ENCODE measurements around the gene GRID1. TPM values are rescaled to one million over a fixed set of nuclear protein-coding genes. Genes with fewer than 3 reads are reported as not detected.
"Not testable (repeated sequence)": the region's sequence is repeated elsewhere in the genome, so short reads cannot be mapped to it uniquely, and the experiment has no call there.

Gene GRID1
- total RNA-seq, 1 experiment from 2014 or later, result 5.6 TPM

GRCh38 chr10:86099542-86100334 is 266.9 kb downstream of the GRID1 start:
- ATAC-seq, result no peak
- ChIA-PET POLR2A (no interaction called here), CTCF (interaction anchor here (1.1 to 1.2 kb wide), 3 partner anchors 7 to 217 kb away, joined by 3 to 4 read pairs (median 3); no protein-coding TSS in a partner anchor), RAD21 (ENCODE audit: low non-redundant PET in 1 of 2, low total read pairs in 2 of 2, uncharacterized antibody in 2 of 2, unreplicated experiment in 2 of 2) (no interaction called here)
- Histone ChIP-seq H4K20me1 (ENCODE audit: insufficient read depth) (no peaks in the 10 kb centered on the region), H3K27ac (ENCODE audit: low read depth, low read length) (no peak overlapping the region), H2AFZ (ENCODE audit: low read depth, low read length, poor library complexity, severe bottlenecking) (no peak overlapping the region), H3K9me3 (ENCODE audit: control insufficient read depth in 1 of 2, insufficient read depth in 1 of 2, low read depth in 1 of 2, low read length in 2 of 2) (no peaks in the 10 kb centered on the region), H3K27me3 (ENCODE audit: insufficient read depth, low read length) (no peaks in the 10 kb centered on the region), H3K4me2 (ENCODE audit: low read length) (no peak overlapping the region), H3K9ac (ENCODE audit: low read length) (no peak overlapping the region), H3K36me3 (ENCODE audit: control insufficient read depth in 1 of 2, insufficient read depth in 2 of 2, low read length in 2 of 2) (no peaks in the 10 kb centered on the region), H3K4me3 (replicated peaks in 1 of 2; ENCODE audit: low read depth in 1 of 2, low read length in 2 of 2) (no peak overlapping the region), H3K79me2 (ENCODE audit: insufficient read depth, low read length) (no peaks in the 10 kb centered on the region), H3K4me1 (ENCODE audit: control insufficient read depth in 1 of 2, insufficient read depth in 2 of 2, low read length in 2 of 2) (no peaks in the 10 kb centered on the region), H3K9me2 (ENCODE audit: insufficient read depth) (no peaks in the 10 kb centered on the region)
- no peak for DNase-seq (ENCODE audit: low read depth, low spot score)
- intact Hi-C loops (cut with micrococcal nuclease), result loop anchor here (1.0 kb wide), 1 partner anchor 278 kb away; no protein-coding TSS in a partner anchor
- TF ChIP-seq SP1 (IDR thresholded peaks at IDR 0.05; ENCODE audit: low read depth), result no peak
- no TSS peak for BruUV-seq (replicated peaks)

DNA sequence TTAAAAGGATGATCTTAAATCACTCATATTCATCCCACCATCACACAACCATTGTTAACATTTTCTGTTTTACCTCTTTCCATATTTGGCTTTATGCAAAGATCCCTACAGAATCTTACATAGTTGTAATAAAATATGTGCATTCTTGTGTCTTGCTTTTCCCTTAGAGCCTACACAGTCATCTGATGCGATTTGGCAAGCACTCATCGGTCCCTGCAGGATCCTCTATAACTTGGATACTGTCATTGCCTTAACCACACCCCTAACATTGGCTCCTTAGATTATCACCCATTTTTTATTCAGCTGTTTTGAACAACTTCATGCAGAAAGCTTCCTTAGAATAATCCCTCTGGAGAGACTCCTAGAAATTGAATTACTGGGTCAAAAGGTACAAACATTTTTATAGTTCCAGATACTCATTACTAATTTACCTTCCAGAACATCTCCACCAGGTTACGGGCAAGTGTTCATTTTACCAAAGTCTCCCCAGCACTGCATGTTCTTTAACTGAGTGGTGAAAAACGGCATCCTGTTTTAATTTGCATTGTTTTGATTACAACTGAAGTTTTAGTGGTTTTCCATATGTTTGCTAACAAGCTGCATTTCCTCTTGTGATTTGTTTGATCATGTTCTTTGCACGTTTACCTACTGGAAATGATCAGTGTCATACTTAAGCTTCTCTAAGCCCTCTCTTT is 268.3 kb downstream of the GRID1 start:
- TF ChIP-seq SP1 (IDR thresholded peaks at IDR 0.05; ENCODE audit: low read depth) (no peak), YY1 (IDR thresholded peaks at IDR 0.05; ENCODE audit: extremely low read depth, insufficient replicate concordance, low read depth, low read length) (no peak), CBX3 (IDR thresholded peaks at IDR 0.05; ENCODE audit: low read depth) (no peak)
- intact Hi-C loops (cut with micrococcal nuclease), result no loop called here
- H3K4me2 ChIP-seq (ENCODE audit: low read length), result no peak overlapping the region
- CTCF ChIA-PET, result no interaction called here
- H3K9me2 ChIP-seq (ENCODE audit: insufficient read depth), result no peaks in the 10 kb centered on the region
- no peaks in the 10 kb centered on the region for H3K4me1 ChIP-seq (ENCODE audit: control insufficient read depth in 1 of 2, insufficient read depth in 2 of 2, low read length in 2 of 2)
- RAD21 ChIA-PET (ENCODE audit: low non-redundant PET in 1 of 2, low total read pairs in 2 of 2, uncharacterized antibody in 2 of 2, unreplicated experiment in 2 of 2), result no interaction called here
- no peak overlapping the region for H3K27ac ChIP-seq (ENCODE audit: low read depth, low read length)
- no peak overlapping the region for H3K9ac ChIP-seq (ENCODE audit: low read length)
- POLR2A ChIA-PET, result no interaction called here
- no peak overlapping the region for H2AFZ ChIP-seq (ENCODE audit: low read depth, low read length, poor library complexity, severe bottlenecking)
- no peaks in the 10 kb centered on the region for H3K27me3 ChIP-seq (ENCODE audit: insufficient read depth, low read length)
- no peak overlapping the region for H3K4me3 ChIP-seq (replicated peaks in 1 of 2; ENCODE audit: low read depth in 1 of 2, low read length in 2 of 2)
- no TSS peak for BruUV-seq (replicated peaks)
- DNase-seq (ENCODE audit: low read depth, low spot score), result no peak
- no peak for ATAC-seq
- H4K20me1 ChIP-seq (ENCODE audit: insufficient read depth), result no peaks in the 10 kb centered on the region
- no peaks in the 10 kb centered on the region for H3K9me3 ChIP-seq (ENCODE audit: control insufficient read depth in 1 of 2, insufficient read depth in 1 of 2, low read depth in 1 of 2, low read length in 2 of 2)
- no peaks in the 10 kb centered on the region for H3K36me3 ChIP-seq (ENCODE audit: control insufficient read depth in 1 of 2, insufficient read depth in 2 of 2, low read length in 2 of 2)
- no peaks in the 10 kb centered on the region for H3K79me2 ChIP-seq (ENCODE audit: insufficient read depth, low read length)

- H4K20me1 ChIP-seq (ENCODE audit: insufficient read depth); BruUV-seq (replicated peaks); POLR2A ChIA-PET; H3K4me1 ChIP-seq (ENCODE audit: control insufficient read depth in 1 of 2, insufficient read depth in 2 of 2, low read length in 2 of 2); H2AFZ ChIP-seq (ENCODE audit: low read depth, low read length, poor library complexity, severe bottlenecking); H3K9ac ChIP-seq (ENCODE audit: low read length); H3K27ac ChIP-seq (ENCODE audit: low read depth, low read length); RAD21 ChIA-PET (ENCODE audit: low non-redundant PET in 1 of 2, low total read pairs in 2 of 2, uncharacterized antibody in 2 of 2, unreplicated experiment in 2 of 2); H3K79me2 ChIP-seq (ENCODE audit: insufficient read depth, low read length); ATAC-seq; intact Hi-C loops (cut with micrococcal nuclease); H3K9me2 ChIP-seq (ENCODE audit: insufficient read depth); DNase-seq (ENCODE audit: low read depth, low spot score); CTCF ChIA-PET; H3K9me3 ChIP-seq (ENCODE audit: control insufficient read depth in 1 of 2, insufficient read depth in 1 of 2, low read depth in 1 of 2, low read length in 2 of 2); H3K27me3 ChIP-seq (ENCODE audit: insufficient read depth, low read length); H3K4me2 ChIP-seq (ENCODE audit: low read length); H3K36me3 ChIP-seq (ENCODE audit: control insufficient read depth in 1 of 2, insufficient read depth in 2 of 2, low read length in 2 of 2); H3K4me3 ChIP-seq (replicated peaks in 1 of 2; ENCODE audit: low read depth in 1 of 2, low read length in 2 of 2): not testable (repeated sequence)
Measured at GRCh38 chr10:86095061-86095460, 271.5 kb downstream of the GRID1 start.

- H3K9me2 ChIP-seq (ENCODE audit: insufficient read depth); RAD21 ChIA-PET (ENCODE audit: low non-redundant PET in 1 of 2, low total read pairs in 2 of 2, uncharacterized antibody in 2 of 2, unreplicated experiment in 2 of 2); H3K4me3 ChIP-seq (replicated peaks in 1 of 2; ENCODE audit: low read depth in 1 of 2, low read length in 2 of 2); POLR2A ChIA-PET; BruUV-seq (replicated peaks); DNase-seq (ENCODE audit: low read depth, low spot score); H3K9ac ChIP-seq (ENCODE audit: low read length); H3K9me3 ChIP-seq (ENCODE audit: control insufficient read depth in 1 of 2, insufficient read depth in 1 of 2, low read depth in 1 of 2, low read length in 2 of 2); H3K4me2 ChIP-seq (ENCODE audit: low read length); H3K4me1 ChIP-seq (ENCODE audit: control insufficient read depth in 1 of 2, insufficient read depth in 2 of 2, low read length in 2 of 2); intact Hi-C loops (cut with micrococcal nuclease); H3K27ac ChIP-seq (ENCODE audit: low read depth, low read length); ATAC-seq; H3K27me3 ChIP-seq (ENCODE audit: insufficient read depth, low read length); H4K20me1 ChIP-seq (ENCODE audit: insufficient read depth); H3K79me2 ChIP-seq (ENCODE audit: insufficient read depth, low read length); H3K36me3 ChIP-seq (ENCODE audit: control insufficient read depth in 1 of 2, insufficient read depth in 2 of 2, low read length in 2 of 2); H2AFZ ChIP-seq (ENCODE audit: low read depth, low read length, poor library complexity, severe bottlenecking): not testable (repeated sequence)
- CTCF ChIA-PET, result interaction anchor here (1.3 kb wide), 1 partner anchor 8 kb away, joined by 4 read pairs; no protein-coding TSS in a partner anchor
Measured at GRCh38 chr10:86092311-86092710, 274.3 kb downstream of the GRID1 start.

All from HCT116 (cell line).